H9 (cell line): ENCODE results near the gene AR. TPM values are rescaled to one million over a fixed set of nuclear protein-coding genes. Genes with fewer than 3 reads are reported as not detected.

Experiments used
- DNase-seq: peaks from one replicate; pipeline ENCODE4 v3.0.0-alpha.2; 2017
- H2AFZ ChIP-seq: one replicate; pipeline ENCODE4 v1.6.1; 2013; ENCODE audit warnings: mild to moderate bottlenecking, low read length, control low read depth, moderate library complexity
- H2AK5ac ChIP-seq: 2 replicates; pipeline ENCODE4 v1.6.1; 2013; ENCODE audit warnings: low read length, control low read depth, mixed read lengths; ENCODE audit not compliant: insufficient read length
- H2BK120ac ChIP-seq: one replicate; pipeline ENCODE4 v1.6.1; 2013; ENCODE audit warnings: low read depth, mild to moderate bottlenecking, low read length, control low read depth, inconsistent platforms; ENCODE audit not compliant: poor library complexity, severe bottlenecking
- H2BK12ac ChIP-seq: 2 replicates; pipeline ENCODE4 v1.6.1; 2013; ENCODE audit warnings: low read length, control low read depth, mixed read lengths, low read depth; ENCODE audit not compliant: insufficient read length
- H2BK15ac ChIP-seq: 2 replicates; pipeline ENCODE4 v1.6.1; 2013; ENCODE audit warnings: low read depth, low read length, control low read depth
- H2BK20ac ChIP-seq: one replicate; pipeline ENCODE4 v1.6.1; 2013; ENCODE audit warnings: low read depth, mild to moderate bottlenecking, low read length, control low read depth, inconsistent platforms; ENCODE audit not compliant: poor library complexity, severe bottlenecking
- H2BK5ac ChIP-seq: 2 replicates; pipeline ENCODE4 v1.6.1; 2013; ENCODE audit warnings: low read length, control low read depth, mixed read lengths; ENCODE audit not compliant: insufficient read length
- H3K14ac ChIP-seq: 2 replicates; pipeline ENCODE4 v1.6.1; 2013; ENCODE audit warnings: low read length, control low read depth; ENCODE audit not compliant: insufficient read depth
- H3K18ac ChIP-seq: 2 replicates; pipeline ENCODE4 v1.6.1; 2013; ENCODE audit warnings: low read depth, mild to moderate bottlenecking, mixed read lengths, low read length, control low read depth; ENCODE audit not compliant: insufficient read length
- H3K23ac ChIP-seq: 2 replicates; pipeline ENCODE4 v1.6.1; 2013; ENCODE audit warnings: low read length, control low read depth, mixed read lengths, low read depth; ENCODE audit not compliant: insufficient read length
- H3K23me2 ChIP-seq: 2 replicates; pipeline ENCODE4 v1.6.1; 2013; ENCODE audit warnings: low read depth, mild to moderate bottlenecking, mixed read lengths, low read length, control low read depth; ENCODE audit not compliant: insufficient read length, poor library complexity, severe bottlenecking
- H3K27ac ChIP-seq: 2 replicates; pipeline ENCODE4 v1.5.1; 2013; ENCODE audit warnings: low read length, control low read depth, mixed read lengths, low read depth; ENCODE audit not compliant: insufficient read length
- H3K27me3 ChIP-seq: 2 replicates; pipeline ENCODE4 v1.6.1; 2013; ENCODE audit warnings: low read length, control low read depth, inconsistent platforms; ENCODE audit not compliant: insufficient read depth
- H3K4ac ChIP-seq: 2 replicates; pipeline ENCODE4 v1.6.1; 2013; ENCODE audit warnings: low read depth, mild to moderate bottlenecking, control low read depth, inconsistent platforms, low read length, moderate library complexity
- H3K4me1 ChIP-seq: 2 replicates; pipeline ENCODE4 v1.6.1; 2013; ENCODE audit warnings: low read length, control low read depth, inconsistent platforms; ENCODE audit not compliant: insufficient read depth
- H3K4me2 ChIP-seq: 2 replicates; pipeline ENCODE4 v1.6.1; 2013; ENCODE audit warnings: low read length, control low read depth, mixed read lengths; ENCODE audit not compliant: insufficient read length, insufficient read depth
- H3K56ac ChIP-seq: 2 replicates; pipeline ENCODE4 v1.6.1; 2013; ENCODE audit warnings: low read depth, mild to moderate bottlenecking, mixed read lengths, low read length, control low read depth; ENCODE audit not compliant: insufficient read length
- H3K79me1 ChIP-seq: 2 replicates; pipeline ENCODE4 v1.6.1; 2013; ENCODE audit warnings: low read depth, mild to moderate bottlenecking, moderate library complexity, low read length, control low read depth, inconsistent platforms; ENCODE audit not compliant: insufficient read depth, poor library complexity, severe bottlenecking
- H3K79me2 ChIP-seq: 2 replicates; pipeline ENCODE4 v1.6.1; 2013; ENCODE audit warnings: low read length, control low read depth, inconsistent platforms; ENCODE audit not compliant: insufficient read depth
- H3K9ac ChIP-seq: 2 replicates; pipeline ENCODE4 v1.6.1; 2013; ENCODE audit warnings: low read length, control low read depth, mixed read lengths; ENCODE audit not compliant: insufficient read length; ENCODE audit errors: extremely low read depth
- H3K9me3 ChIP-seq: one replicate; pipeline ENCODE4 v1.6.1; 2013; ENCODE audit warnings: low read depth, low read length, inconsistent platforms; ENCODE audit not compliant: control insufficient read depth
- H3T11ph ChIP-seq: one replicate; pipeline ENCODE4 v1.6.1; 2013; ENCODE audit warnings: mild to moderate bottlenecking, low read length, control low read depth, inconsistent platforms
- H4K20me1 ChIP-seq: one replicate; pipeline ENCODE4 v1.6.1; 2013; ENCODE audit not compliant: control insufficient read depth, insufficient read length, insufficient read depth
- H4K5ac ChIP-seq: 2 replicates; pipeline ENCODE4 v1.6.1; 2013; ENCODE audit warnings: low read depth, mild to moderate bottlenecking, mixed read lengths, low read length, control low read depth; ENCODE audit not compliant: insufficient read length
- H4K8ac ChIP-seq: replicated peaks from 2 replicates; pipeline ENCODE4 v1.6.1; 2013; ENCODE audit warnings: low read length, control low read depth, mixed read lengths, low read depth; ENCODE audit not compliant: insufficient read length
- H4K91ac ChIP-seq: 2 replicates; pipeline ENCODE4 v1.6.1; 2013; ENCODE audit warnings: low read depth, mild to moderate bottlenecking, moderate library complexity, mixed read lengths, low read length, control low read depth; ENCODE audit not compliant: insufficient read length
- H3K27ac Mint-ChIP-seq, 3 experiments: 2 replicates in 2 of 3; 3 replicates in 1 of 3; pipeline ENCODE4 v1.8.0; 2020 to 2021; ENCODE audit warnings: mixed read lengths in 3 of 3, mild to moderate bottlenecking in 1 of 3, moderate library complexity in 1 of 3
- H3K27me3 Mint-ChIP-seq: 2 replicates; pipeline ENCODE4 v1.8.0; 2021; ENCODE audit warnings: low read depth, mild to moderate bottlenecking, moderate library complexity, mixed read lengths
- H3K36me3 Mint-ChIP-seq, 3 experiments: 2 replicates in 2 of 3; 3 replicates in 1 of 3; pipeline ENCODE4 v1.8.0; 2020 to 2021; ENCODE audit warnings: low read depth in 3 of 3, mixed read lengths in 3 of 3; ENCODE audit not compliant: insufficient read depth in 1 of 3
- H3K4me1 Mint-ChIP-seq, 2 experiments: 2 replicates each; pipeline ENCODE4 v1.8.0; 2020; ENCODE audit warnings: mixed read lengths in 2 of 2
- H3K4me3 Mint-ChIP-seq, 2 experiments: 2 replicates in 1 of 2; 3 replicates in 1 of 2; pipeline ENCODE4 v1.8.0; 2020 to 2021; ENCODE audit warnings: mild to moderate bottlenecking in 2 of 2, mixed read lengths in 2 of 2, moderate library complexity in 1 of 2
- H3K9me3 Mint-ChIP-seq, 2 experiments: 2 replicates in 1 of 2; 3 replicates in 1 of 2; pipeline ENCODE4 v1.8.0; 2020; ENCODE audit warnings: mild to moderate bottlenecking in 2 of 2, mixed read lengths in 2 of 2, moderate library complexity in 1 of 2
- WGBS: extraction: QIAGEN DNeasy Blood & Tissue Kit; methylation state at CpG from one replicate; pipeline ENCODE4 v1.1.7; 2013; ENCODE audit warnings: missing lambda C conversion rate, low lambda C conversion rate, mixed read lengths; ENCODE audit not compliant: insufficient read length; ENCODE audit errors: extremely low coverage; 5-methylcytosine and 5-hydroxymethylcytosine counted together
- total RNA-seq: library from RNA; stranded (reverse); gene quantifications from 2 replicates; pipeline ENCODE4 v1.2.1, GENCODE V29; 2021
- TF ChIP-seq, protein P1 (sequence below): fragments of 200-600 bp; sonication (generic); conservative IDR thresholded peaks from 3 replicates; pipeline ENCODE4 v1.8.0; 2021; ENCODE audit warnings: antibody characterized with exemption, mild to moderate bottlenecking

Gene AR
- total RNA-seq, 1 experiment from 2014 or later: 3.5 TPM

DNA sequence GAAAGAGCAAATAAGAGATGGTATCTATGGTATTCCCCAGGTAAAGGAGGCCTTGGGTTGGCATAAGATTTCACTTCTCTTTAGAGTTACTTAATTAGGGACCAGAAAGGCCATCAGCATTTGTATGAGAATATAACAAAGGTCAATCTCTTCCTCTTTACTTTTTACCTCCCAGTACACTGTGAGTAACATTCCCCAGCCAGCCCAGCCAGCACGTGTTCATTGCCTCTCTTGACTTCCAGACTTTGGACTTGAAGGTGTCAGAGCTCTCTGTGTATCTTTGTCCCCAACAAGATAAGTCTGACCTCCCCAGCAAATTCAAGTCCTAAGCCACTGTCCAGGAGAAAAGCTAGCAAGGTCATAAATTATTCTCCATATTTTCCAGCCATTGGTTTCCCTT is 110.5 kb downstream of the AR start:
- Histone ChIP-seq H2BK120ac (no peak overlapping the region), H2AFZ (no peak overlapping the region), H4K91ac (no peak overlapping the region), H4K8ac (no peak overlapping the region), H3K9ac (no peak overlapping the region), H3K79me2 (no peaks in the 10 kb centered on the region), H3K9me3 (peaks cover 37% of the 10 kb centered on the region), H3K18ac (no peak overlapping the region), H3K56ac (no peak overlapping the region), H2BK20ac (no peak overlapping the region), H3K4me1 (no peaks in the 10 kb centered on the region), H4K5ac (no peak overlapping the region), H4K20me1 (no peaks in the 10 kb centered on the region), H3K4ac (no peak overlapping the region), H3K27me3 (no peaks in the 10 kb centered on the region), H2BK5ac (no peak overlapping the region), H3K23ac (no peak overlapping the region), H3K79me1 (no peaks in the 10 kb centered on the region), H3K23me2 (no peaks in the 10 kb centered on the region), H2BK12ac (no peak overlapping the region), H3K27ac (no peak overlapping the region), H3K14ac (no peak overlapping the region), H2AK5ac (no peak overlapping the region), H3K4me2 (no peak overlapping the region), H3T11ph (no peak overlapping the region), H2BK15ac (no peak overlapping the region)
- peaks cover 7 to 8% of the 10 kb centered on the region in 2 experiments for H3K4me1 Mint-ChIP-seq
- peaks cover 5 to 19% (median 16%) of the 10 kb centered on the region in 3 experiments; a peak in 5 of 7 replicates for H3K36me3 Mint-ChIP-seq
- no peaks in the 10 kb centered on the region for H3K27me3 Mint-ChIP-seq
- peak overlapping the region in 1 of 2 experiments; percentile 11; a peak in 1 of 5 replicates for H3K4me3 Mint-ChIP-seq
- peaks cover 61 to 70% of the 10 kb centered on the region in 2 experiments for H3K9me3 Mint-ChIP-seq
- peak overlapping the region in 1 of 3 experiments; percentile 68; a peak in 2 of 7 replicates for H3K27ac Mint-ChIP-seq
- no peak for DNase-seq
- TF ChIP-seq, protein P1, sequence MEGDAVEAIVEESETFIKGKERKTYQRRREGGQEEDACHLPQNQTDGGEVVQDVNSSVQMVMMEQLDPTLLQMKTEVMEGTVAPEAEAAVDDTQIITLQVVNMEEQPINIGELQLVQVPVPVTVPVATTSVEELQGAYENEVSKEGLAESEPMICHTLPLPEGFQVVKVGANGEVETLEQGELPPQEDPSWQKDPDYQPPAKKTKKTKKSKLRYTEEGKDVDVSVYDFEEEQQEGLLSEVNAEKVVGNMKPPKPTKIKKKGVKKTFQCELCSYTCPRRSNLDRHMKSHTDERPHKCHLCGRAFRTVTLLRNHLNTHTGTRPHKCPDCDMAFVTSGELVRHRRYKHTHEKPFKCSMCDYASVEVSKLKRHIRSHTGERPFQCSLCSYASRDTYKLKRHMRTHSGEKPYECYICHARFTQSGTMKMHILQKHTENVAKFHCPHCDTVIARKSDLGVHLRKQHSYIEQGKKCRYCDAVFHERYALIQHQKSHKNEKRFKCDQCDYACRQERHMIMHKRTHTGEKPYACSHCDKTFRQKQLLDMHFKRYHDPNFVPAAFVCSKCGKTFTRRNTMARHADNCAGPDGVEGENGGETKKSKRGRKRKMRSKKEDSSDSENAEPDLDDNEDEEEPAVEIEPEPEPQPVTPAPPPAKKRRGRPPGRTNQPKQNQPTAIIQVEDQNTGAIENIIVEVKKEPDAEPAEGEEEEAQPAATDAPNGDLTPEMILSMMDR: no peak
- WGBS: no CpG with 5 or more reads among the region's 1 CpG
